Stimulated activated CD4-positive, alpha-beta T cell treated with anti-CD3 and anti-CD28 coated beads, TNF-alpha, amount 100 ng/mL, for 1 hour (primary cell): ENCODE data around the gene MEGF11.
"Not testable (repeated sequence)": the region's sequence is repeated elsewhere in the genome, so short reads cannot be mapped to it uniquely, and the experiment has no call there.

Experiments
- DNase-seq, 3 donors: peaks; one replicate each; pipeline ENCODE4 v3.0.0-alpha.2; 2020; ENCODE audit warnings: low read depth in 3 of 3, low spot score in 1 of 3

Gene MEGF11

DNA sequence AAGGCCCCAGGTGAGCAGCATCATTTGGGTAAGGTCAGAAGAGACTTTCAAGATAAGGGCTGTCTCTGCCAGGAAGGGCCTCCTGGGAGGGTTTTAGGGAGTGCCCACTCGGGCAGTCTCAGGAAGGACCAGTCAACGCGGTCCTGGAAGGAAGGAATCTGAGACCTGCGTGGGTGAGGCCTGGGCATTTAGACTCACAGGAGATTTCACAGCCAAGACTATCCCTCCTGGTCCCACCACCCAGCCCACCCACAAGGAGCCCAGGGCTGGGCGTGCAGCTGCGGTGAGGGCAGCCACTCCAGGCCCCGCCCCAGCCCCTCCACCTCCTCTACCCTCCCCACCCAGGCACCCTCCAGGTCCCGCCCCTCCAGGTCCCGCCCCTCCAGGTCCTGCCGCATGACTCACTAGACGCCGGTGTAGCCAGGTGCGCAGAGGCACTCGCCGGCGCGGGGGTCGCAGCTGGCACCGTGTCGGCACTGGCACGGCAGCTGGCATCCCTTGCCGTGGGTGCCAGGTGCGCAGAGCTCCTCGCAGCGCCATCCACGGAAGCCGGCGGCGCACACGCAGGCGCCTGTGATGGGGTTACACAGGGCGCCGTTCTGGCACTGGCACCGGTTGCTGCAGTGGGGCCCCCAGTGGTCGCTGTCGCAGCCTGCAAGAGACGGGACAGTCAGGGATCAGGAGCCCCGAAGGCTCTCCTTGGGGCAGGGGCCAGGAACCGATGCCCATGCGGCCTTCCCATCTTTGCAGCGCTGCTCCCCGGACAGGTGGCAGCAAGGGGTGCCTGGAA lies 271.5 kb downstream of the MEGF11 start:
- peak; percentile 18 to 38 (median 34) for DNase-seq

DNA sequence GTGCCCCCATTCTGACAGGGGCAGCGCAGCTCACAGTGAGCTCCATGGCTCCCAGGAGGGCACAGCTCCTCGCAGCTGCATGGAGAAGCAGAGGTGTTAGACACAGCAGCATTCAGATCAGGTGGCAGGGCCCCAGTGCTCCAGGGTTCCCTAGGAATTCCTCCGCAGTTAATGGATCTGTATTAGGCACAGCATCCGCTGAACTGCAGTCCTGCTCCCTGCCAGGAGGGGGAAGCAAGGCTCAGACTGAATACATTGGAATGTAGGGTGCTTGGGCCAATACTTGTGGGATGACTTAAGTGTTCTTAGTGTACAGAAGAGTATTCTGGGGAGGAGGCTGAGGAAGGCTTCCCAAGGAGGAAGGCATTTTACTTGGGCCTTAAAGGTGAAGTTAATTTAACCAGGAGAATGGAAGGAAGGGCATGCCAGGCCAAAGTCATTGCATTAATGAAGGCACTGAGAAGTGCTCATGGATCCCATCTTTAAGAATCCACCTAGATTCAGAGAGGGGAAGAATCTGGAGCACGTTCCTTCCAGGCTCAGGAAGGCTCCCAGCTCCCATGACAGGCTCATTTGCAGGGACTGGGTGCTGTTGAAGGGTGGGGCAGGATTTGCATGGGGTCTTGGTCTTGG lies 272.6 kb downstream of the MEGF11 start:
- DNase-seq = no peak

DNA sequence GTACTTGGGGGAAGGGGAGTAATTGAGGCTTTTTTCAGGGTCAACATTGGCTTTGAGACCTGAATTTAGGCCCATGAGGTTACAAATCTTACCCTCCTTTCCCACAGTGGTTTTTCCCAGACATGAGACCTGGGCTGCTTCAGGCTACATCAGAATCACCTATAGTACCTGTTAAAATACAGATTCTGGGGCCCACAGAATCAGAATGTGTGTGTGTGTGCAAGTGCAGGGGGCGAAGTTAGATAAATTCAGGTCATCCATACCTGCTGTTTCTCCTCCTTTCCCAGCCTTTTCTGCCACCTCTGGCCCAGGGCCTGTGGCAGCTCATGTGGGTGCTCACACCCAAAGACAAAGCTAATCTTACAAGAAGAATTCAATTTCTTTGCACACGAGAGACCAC lies 273.7 kb downstream of the MEGF11 start:
- DNase-seq = no peak

DNA sequence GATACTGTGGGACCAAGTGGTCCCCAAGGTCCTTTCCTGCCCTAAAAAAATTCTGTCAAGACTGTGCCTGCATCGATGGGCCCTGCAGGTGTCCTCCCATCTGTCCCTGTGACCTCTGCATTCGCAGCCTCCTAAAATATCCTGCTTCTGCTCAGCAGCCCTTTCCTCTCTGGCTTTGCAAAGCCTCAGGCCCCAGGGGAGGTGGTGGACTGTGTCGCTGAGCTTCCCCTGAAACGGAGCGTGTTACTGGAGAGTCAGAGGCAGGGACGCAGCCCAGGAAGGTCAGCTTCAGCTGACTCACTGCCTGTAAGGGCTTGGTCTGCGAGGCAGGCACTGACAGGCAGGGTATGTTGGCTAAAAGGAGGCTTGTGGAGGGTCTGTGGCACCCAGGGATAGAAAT lies 274.2 kb downstream of the MEGF11 start:
- DNase-seq = no peak

- DNase-seq = no peak
These were observed 275.4 kb downstream of the MEGF11 start for GRCh38 chr15:65978110-65978509.

GRCh38 chr15:65976196-65976595 lies 277.4 kb downstream of the MEGF11 start:
- DNase-seq = not testable (repeated sequence)

DNA sequence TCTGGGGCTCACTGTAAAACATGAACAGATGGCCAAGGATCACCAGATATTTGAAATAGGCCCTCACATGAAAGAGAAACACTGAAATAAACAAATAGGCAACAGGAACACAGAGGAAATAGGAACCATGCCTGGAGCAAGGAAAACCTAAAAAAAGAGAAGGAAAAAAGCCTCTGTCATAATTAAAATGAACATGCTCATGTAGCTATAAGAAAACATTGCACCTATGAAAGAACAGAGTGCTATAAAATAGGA lies 281.9 kb downstream of the MEGF11 start:
- no peak for DNase-seq

DNA sequence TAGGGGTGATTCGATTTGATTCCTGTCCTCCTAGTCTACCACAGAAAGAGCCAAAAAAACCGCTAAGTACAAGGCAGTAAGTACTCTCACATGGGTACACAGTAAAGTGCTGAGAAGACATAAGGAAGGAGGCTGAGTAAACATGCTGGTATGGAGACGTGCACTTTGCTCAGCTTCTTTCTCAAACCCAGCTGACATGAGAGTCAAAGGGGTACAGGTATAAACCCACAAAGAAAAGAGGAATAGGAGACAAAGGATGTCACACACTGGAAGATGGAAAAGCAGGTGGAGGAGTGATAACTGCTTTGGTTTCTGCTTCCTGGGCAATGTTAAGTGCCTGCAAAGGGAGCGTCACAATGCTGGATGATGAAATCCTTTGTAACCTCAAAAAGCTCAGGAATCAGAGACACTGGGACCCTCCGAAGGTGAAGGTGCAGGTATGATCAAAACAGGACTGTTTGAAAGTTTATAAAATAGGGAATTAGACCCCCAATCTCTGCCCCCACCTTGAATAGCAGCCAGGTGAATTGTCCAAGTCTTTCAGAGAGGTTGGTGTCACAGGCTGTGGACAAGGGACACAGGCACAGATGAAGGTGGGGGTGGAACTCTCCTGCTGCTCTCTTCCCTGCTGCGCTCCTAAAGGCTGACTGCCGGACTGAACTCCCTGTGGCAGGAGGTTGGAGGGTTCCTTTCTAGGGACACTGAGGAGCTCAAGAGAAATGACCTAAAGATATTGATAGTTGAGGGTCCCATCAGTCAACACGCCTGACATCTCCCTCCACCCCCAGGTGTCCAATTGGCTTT lies 282.4 kb downstream of the MEGF11 start:
- DNase-seq = no peak

DNA sequence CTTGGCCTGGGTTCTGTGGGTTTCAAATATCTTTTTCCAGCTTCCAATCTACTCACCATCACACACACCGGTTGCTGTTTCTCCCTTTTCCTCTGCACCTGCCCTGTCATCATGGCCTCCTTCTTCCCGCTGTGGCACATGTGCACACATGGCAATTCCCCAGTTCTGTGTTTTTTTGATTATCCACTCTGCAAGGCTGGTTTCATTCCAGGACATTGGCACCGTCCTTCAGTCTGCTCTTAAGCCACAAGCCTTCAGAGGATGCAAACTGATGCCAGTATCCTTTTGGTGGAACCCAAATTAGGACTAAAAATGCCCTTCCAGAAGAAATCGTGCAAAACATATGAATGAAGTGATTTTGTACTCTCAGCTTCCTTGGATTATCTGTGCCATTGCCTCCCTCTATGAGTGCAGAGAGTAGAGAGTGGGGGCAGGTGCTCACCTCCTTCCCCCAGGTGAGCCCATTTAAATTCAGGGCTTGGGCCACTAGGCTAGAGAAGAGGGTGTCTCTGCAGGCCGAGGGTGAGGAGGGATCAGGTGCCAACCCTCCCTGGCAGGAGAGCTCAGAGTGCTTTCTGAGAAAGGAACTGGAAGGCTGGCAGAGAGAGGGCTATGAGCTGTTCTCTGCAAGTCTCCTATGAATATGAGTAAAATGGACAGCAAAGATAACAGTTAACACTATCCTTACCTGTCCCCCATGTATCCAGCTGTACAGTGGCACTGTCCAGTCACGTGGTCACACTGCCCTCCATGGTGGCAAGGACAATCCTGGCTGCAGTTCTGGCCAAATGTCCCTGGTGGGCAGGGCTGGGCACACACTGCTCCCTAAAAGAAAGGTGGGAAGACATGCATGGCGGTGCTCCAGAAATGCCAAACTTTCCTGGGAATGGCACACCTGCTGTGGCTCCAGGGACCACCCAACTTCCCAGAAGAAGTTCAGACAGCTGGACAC lies 283.4 kb downstream of the MEGF11 start:
- no peak for DNase-seq

- no peak for DNase-seq
These were observed 285.0 kb downstream of the MEGF11 start for GRCh38 chr15:65968511-65968910.

- no peak for DNase-seq
These were observed 288.6 kb downstream of the MEGF11 start for GRCh38 chr15:65964792-65965433.

DNA sequence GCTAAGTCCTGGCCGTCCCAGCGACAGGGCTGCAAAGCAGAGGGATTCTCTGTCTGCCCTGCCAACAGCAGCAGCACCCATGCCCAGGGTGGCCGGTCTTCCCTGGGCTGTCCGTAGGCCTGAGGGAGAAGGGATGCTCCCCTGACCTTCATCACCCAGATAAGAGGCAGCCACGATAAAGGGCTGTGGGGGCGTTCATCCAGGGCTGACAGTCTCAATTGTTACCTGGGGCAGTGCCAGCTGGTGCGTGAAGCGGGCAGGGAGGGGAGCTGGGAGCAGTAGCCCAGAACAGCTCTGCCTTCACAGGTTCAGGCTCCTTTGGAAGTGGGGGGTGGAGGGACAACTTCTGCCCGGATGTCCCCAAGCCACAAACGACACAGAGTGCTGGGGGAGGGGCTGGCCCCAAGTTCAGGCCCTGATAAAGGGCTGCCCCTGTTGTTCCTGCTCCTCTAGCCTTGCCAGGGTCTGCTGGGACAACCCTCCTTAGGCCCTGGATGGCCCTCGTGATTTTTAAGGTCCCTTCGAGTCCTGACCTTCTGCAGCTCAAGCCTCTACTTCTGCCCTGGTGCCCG lies 289.6 kb downstream of the MEGF11 start:
- no peak for DNase-seq

DNA sequence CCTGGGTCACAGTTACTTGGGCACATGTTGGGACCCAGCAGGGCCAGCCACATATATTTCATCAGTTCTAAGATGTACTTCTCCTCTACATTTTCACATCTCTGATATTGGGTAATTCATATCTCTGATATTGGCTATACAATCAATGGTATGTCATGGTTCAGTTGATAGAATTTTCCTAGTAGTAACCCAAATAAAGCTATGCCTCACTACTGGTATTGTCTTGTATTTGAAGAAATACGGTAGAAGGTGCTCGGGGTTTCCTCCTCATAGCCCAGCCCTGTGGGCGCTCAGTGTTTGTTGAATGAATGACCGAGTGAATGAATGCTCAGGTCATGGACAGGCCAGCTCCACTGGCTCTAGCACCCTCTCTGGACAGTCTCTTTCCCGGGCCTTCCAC lies 290.2 kb downstream of the MEGF11 start:
- DNase-seq = no peak

- DNase-seq = no peak
These were observed 291.4 kb downstream of the MEGF11 start for GRCh38 chr15:65962187-65962586.

DNA sequence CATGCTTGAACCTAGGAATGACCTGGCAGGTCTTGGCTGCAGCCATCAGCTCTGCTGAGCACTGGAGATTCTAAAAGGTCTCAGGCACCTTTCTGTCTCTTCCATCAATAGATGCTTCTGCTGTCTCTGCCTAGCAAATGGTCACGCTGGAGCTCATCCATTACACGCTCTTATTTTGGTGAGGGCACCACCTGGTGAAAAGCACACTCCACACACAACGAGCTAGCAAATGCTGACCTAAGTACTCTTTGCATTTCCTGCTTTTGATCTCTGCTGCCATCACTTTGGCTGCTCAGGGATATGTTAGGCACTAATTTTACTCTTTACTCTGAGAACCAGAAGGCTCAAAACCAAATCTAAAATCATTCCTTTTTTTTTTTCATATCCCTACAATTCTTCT lies 293.0 kb downstream of the MEGF11 start:
- no peak for DNase-seq

GRCh38 chr15:65958835-65959234 lies 294.7 kb downstream of the MEGF11 start:
- DNase-seq = no peak

- DNase-seq = no peak
These were observed 296.1 kb downstream of the MEGF11 start for GRCh38 chr15:65957451-65957850.

DNA sequence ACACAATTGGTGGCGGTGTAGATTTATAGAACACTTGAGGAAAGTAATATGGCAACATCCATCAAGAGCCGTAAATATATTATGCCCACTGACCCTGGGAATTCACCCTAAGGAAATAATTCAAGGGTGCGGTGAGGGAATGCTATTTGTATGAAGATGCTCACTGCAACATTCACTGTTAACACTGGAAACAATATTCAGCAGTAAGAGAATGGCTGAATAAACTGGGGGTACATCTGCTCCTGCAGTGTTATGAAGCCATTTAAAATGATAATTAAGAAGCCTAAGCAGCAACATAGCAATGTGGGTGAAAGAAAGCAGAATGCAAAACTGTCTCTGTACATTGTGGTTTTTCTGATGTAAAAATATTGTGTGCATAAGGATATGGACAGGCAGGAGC lies 296.7 kb downstream of the MEGF11 start:
- no peak for DNase-seq

DNA sequence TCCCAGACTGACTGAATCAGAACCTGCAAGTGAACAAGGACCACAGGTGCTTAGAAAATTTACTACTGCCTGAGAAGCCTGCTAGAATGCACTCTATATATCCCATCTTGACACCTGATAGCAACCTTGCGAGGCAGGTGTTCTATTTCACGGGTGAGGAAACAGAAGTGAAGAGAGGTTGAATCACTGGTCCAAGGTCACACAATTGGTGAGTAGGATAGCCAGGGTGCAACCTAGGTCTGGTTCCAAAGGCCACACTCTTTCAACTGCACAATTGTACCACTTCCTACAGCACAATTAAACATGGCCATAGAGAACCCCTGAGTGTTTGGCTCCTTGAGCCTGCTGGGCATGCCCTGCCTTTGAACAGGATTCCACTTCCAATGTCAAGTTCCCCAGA lies 297.2 kb downstream of the MEGF11 start:
- no peak for DNase-seq

- DNase-seq = no peak
These were observed 299.2 kb downstream of the MEGF11 start for GRCh38 chr15:65954289-65954741.
